HFFc6 (cell line): ENCODE data around the gene LMCD1. TPM values are rescaled to one million over a fixed set of nuclear protein-coding genes. Genes with fewer than 3 reads are reported as not detected.

Experiments
- DNase-seq: peaks from one replicate; pipeline ENCODE4 v3.0.0-alpha.2; 2018
- H3K27ac Mint-ChIP-seq: 2 replicates; pipeline ENCODE4 v1.8.0; 2020; ENCODE audit warnings: mild to moderate bottlenecking, mixed read lengths
- H3K27me3 Mint-ChIP-seq: 2 replicates; pipeline ENCODE4 v1.8.0; 2021; ENCODE audit warnings: mild to moderate bottlenecking, moderate library complexity, mixed read lengths; ENCODE audit not compliant: insufficient read depth
- H3K36me3 Mint-ChIP-seq: 2 replicates; pipeline ENCODE4 v1.8.0; 2021; ENCODE audit warnings: low read depth, mixed read lengths
- H3K4me1 Mint-ChIP-seq: 2 replicates; pipeline ENCODE4 v1.8.0; 2020; ENCODE audit warnings: low read depth, mixed read lengths
- H3K4me3 Mint-ChIP-seq: 2 replicates; pipeline ENCODE4 v1.8.0; 2020; ENCODE audit warnings: mild to moderate bottlenecking, moderate library complexity, mixed read lengths
- H3K9me3 Mint-ChIP-seq: 2 replicates; pipeline ENCODE4 v1.8.0; 2020; ENCODE audit warnings: mild to moderate bottlenecking, mixed read lengths
- total RNA-seq, 6 experiments: library from RNA; stranded (reverse); fragmentation: NEBNext Ultra II Directional; extraction: Animal tissue kit (Norgen Biotek cat#: 25700); gene quantifications; 2 replicates in 1 of 6; 3 replicates in 5 of 6; pipeline ENCODE4 v1.2.3, GENCODE V29; 2021
- TF ChIP-seq, protein P1 (sequence below): fragments of 200-600 bp; sonication (generic); IDR thresholded peaks from 2 replicates; pipeline ENCODE4 v1.5.0; 2021; ENCODE audit warnings: antibody characterized with exemption, mild to moderate bottlenecking

The LMCD1 gene
- total RNA-seq, 6 experiments from 2014 or later = 20.1 to 50.6 (median 23.3) TPM

DNA sequence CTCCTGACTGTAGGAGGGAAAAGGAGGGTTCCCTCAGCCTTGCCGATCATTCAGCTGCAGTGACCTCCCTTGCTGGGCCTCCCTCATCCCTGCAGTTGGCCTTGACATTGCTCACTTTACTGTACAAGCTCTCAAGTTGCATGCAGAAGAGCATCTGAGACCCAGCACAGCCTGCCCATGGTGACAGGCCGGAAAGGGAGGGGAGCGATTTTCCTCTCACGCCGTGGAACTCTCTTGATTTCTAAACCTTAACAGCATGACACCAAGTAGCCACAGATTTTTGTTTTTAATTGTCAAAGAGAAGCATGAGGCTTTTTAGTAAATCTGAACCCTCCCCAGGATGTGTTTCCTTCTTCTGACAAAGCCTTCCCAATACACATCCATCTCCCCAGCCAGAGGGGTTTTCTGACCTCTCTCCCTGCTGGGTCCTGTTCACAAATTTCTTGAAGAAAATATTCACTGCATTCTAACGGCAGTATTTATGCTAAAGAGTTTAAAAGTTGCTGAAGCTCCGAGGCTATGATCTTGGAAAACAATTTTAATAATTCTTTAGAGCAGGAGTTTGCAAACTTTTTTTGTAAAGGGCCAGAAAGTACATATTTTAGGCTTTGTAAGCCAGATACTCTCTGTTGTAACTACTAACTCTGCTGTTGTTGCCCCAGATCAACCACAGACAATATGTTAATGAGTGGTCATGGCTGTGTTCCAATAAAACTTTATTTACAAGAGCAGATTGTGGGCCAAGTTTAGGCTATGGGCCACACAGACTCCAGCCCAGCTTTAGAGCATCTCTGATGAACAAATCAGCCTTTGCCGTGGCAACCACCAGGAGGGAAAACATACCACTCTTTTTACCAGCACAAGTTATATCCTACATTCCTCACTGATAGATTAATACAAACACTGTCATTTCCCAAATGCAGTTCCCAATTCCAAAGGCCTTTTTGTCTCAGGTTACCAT, 34.8 kb downstream of the LMCD1 start:
- no peak overlapping the region for H3K4me3 Mint-ChIP-seq
- H3K9me3 Mint-ChIP-seq = no peaks in the 10 kb centered on the region
- TF ChIP-seq, protein P1, sequence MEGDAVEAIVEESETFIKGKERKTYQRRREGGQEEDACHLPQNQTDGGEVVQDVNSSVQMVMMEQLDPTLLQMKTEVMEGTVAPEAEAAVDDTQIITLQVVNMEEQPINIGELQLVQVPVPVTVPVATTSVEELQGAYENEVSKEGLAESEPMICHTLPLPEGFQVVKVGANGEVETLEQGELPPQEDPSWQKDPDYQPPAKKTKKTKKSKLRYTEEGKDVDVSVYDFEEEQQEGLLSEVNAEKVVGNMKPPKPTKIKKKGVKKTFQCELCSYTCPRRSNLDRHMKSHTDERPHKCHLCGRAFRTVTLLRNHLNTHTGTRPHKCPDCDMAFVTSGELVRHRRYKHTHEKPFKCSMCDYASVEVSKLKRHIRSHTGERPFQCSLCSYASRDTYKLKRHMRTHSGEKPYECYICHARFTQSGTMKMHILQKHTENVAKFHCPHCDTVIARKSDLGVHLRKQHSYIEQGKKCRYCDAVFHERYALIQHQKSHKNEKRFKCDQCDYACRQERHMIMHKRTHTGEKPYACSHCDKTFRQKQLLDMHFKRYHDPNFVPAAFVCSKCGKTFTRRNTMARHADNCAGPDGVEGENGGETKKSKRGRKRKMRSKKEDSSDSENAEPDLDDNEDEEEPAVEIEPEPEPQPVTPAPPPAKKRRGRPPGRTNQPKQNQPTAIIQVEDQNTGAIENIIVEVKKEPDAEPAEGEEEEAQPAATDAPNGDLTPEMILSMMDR = no peak
- DNase-seq = peak; percentile 70
- H3K4me1 Mint-ChIP-seq = peaks cover 68% of the 10 kb centered on the region
- peaks cover 11% of the 10 kb centered on the region for H3K27me3 Mint-ChIP-seq
- H3K36me3 Mint-ChIP-seq = peaks cover 37% of the 10 kb centered on the region
- H3K27ac Mint-ChIP-seq = peak overlapping the region; percentile 62

DNA sequence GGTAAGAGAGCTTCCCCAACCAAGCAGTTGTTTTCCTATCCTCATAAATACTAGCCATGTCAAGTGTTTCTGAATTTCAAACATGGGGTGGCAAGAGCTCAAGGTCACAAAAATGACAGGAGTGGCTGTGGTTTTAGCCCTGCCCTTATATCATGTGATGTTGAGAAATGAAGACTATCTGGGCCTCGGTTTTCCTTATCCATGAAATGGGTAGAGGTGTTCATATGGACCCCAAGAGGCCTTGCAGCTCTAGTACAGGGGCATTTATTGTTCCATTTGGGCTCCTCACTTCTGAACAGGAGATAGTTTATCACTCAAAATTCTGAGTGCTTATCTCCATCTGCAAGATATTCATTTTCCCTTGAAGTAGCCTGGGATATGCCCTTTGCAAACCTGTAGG, 35.8 kb downstream of the LMCD1 start:
- Mint-ChIP-seq H3K4me1 (peaks cover 57% of the 10 kb centered on the region), H3K9me3 (no peaks in the 10 kb centered on the region), H3K36me3 (peaks cover 37% of the 10 kb centered on the region), H3K4me3 (no peak overlapping the region), H3K27me3 (peaks cover 11% of the 10 kb centered on the region), H3K27ac (no peak overlapping the region)
- TF ChIP-seq, protein P1 = no peak
- DNase-seq = no peak

DNA sequence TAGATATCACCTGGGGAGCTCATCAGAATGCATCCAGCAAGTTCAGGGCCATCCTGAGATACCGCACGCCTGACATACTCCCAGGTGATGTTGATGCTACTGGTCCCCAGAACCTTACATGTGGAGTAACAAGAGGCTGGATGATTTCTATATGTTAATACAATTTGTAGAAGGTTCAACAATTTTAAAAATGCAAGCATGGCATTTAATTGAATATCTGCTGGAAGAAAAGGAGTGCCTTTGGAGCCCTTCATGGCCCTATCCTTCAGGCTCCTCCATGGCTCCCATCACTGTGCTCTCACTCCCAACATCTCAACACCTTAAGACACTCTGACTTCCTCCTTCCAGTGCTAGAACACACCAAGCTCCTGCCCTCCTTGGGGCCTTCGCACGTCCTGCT, 36.6 kb downstream of the LMCD1 start:
- TF ChIP-seq, protein P1 = no peak
- no peaks in the 10 kb centered on the region for H3K9me3 Mint-ChIP-seq
- peaks cover 11% of the 10 kb centered on the region for H3K27me3 Mint-ChIP-seq
- DNase-seq = no peak
- peaks cover 50% of the 10 kb centered on the region for H3K4me1 Mint-ChIP-seq
- H3K27ac Mint-ChIP-seq = peak overlapping the region; percentile 70; the same call in 1 of the 2 replicates
- H3K4me3 Mint-ChIP-seq = no peak overlapping the region
- peaks cover 37% of the 10 kb centered on the region for H3K36me3 Mint-ChIP-seq

DNA sequence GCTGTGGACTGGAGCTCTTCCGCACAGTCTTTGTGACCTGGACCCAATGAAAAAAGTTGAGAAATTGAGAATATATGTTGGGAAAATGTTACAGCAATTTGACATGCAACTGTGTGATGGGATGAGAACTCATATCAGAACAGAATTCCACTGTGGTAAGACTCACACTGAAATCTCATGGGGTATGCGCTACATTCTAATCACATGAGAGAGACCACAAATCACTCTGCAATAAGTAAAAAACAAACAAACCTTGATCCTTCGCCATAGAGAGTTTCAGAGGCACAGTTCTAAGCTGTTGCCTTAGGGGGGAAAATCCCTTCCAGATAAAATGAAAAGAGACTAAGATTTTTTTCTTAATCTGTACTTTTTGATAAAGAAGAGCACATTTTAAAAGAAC, 37.3 kb downstream of the LMCD1 start:
- Mint-ChIP-seq H3K4me3 (peak overlapping the region; percentile 49), H3K36me3 (peaks cover 36% of the 10 kb centered on the region), H3K4me1 (peaks cover 50% of the 10 kb centered on the region), H3K27ac (peak overlapping the region; percentile 70), H3K9me3 (no peaks in the 10 kb centered on the region), H3K27me3 (peaks cover 11% of the 10 kb centered on the region)
- TF ChIP-seq, protein P1 = no peak
- peak; percentile 25 for DNase-seq

DNA sequence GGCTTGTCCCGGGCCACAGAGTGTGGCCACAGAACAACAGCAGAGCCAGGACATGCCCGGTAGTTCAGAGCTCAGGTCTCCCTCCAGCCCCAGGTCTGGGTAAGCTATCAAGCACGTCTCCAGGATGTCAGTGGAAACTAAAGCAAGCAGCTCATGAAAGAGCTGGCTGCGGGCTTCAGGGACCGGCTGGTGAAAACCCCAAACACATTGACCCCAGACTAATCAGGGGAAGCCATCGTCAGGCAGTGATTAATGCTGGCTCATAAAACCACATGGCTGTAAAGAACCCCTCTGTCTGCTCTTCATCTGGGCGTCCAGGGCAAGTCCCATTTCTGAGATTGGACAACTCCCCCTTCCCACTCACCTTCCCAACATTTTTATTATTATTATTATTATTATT, 37.8 kb downstream of the LMCD1 start:
- H3K27me3 Mint-ChIP-seq = peaks cover 11% of the 10 kb centered on the region
- H3K9me3 Mint-ChIP-seq = no peaks in the 10 kb centered on the region
- TF ChIP-seq, protein P1 = no peak
- peak overlapping the region; percentile 49 for H3K4me3 Mint-ChIP-seq
- peak; percentile 65 for DNase-seq
- peaks cover 32% of the 10 kb centered on the region for H3K36me3 Mint-ChIP-seq
- peak overlapping the region; percentile 70 for H3K27ac Mint-ChIP-seq
- peaks cover 50% of the 10 kb centered on the region for H3K4me1 Mint-ChIP-seq
